CD4-positive, CD25-positive, alpha-beta regulatory T cell (primary cell): ENCODE data around the gene RHOT2. TPM values are rescaled to one million over a fixed set of nuclear protein-coding genes. Genes with fewer than 3 reads are reported as not detected.

Experiments
- ATAC-seq, 2 donors: fragments of 150-1000 bp; cut with Tn5 transposase; one replicate each; pipeline ENCODE4 v1.10.0; 2021; ENCODE audit warnings: low read depth in 2 of 2, moderate number of reproducible peaks in 2 of 2, moderate library complexity in 1 of 2
- DNase-seq, 3 donors: peaks; one replicate each; pipeline versions ENCODE4 v3.0.0 to v3.0.0-alpha.2; 2012 to 2022; ENCODE audit warnings: mixed read lengths in 1 of 3
- H3K27ac ChIP-seq: one replicate; pipeline ENCODE4 v1.7.0; 2013; ENCODE audit warnings: mild to moderate bottlenecking, low read length; ENCODE audit not compliant: insufficient read depth, poor library complexity, severe bottlenecking
- H3K27me3 ChIP-seq: one replicate; pipeline ENCODE4 v1.7.0; 2013; ENCODE audit warnings: low read length; ENCODE audit not compliant: control insufficient read depth, insufficient read depth
- H3K36me3 ChIP-seq: one replicate; pipeline ENCODE4 v1.7.0; 2013; ENCODE audit warnings: mild to moderate bottlenecking, low read length, moderate library complexity; ENCODE audit not compliant: control insufficient read depth, insufficient read depth
- H3K4me1 ChIP-seq: 2 replicates; pipeline ENCODE4 v1.7.0; 2013; ENCODE audit warnings: mild to moderate bottlenecking, low read length; ENCODE audit not compliant: insufficient read depth, control insufficient read depth, poor library complexity, severe bottlenecking
- H3K4me3 ChIP-seq: one replicate; pipeline ENCODE4 v1.7.0; 2013; ENCODE audit warnings: low read depth, mild to moderate bottlenecking, low read length, moderate library complexity
- H3K9me3 ChIP-seq, 2 experiments: 1 replicate in 1 of 2; 2 replicates in 1 of 2; pipeline ENCODE4 v1.7.0; 2013; ENCODE audit warnings: low read length in 2 of 2, mild to moderate bottlenecking in 1 of 2, moderate library complexity in 1 of 2; ENCODE audit not compliant: control insufficient read depth in 2 of 2
- H3K27ac Mint-ChIP-seq, 3 donors: one replicate each; pipeline ENCODE4 v1.8.0; 2020 to 2022; ENCODE audit warnings: mild to moderate bottlenecking in 3 of 3, mixed read lengths in 3 of 3, moderate library complexity in 2 of 3
- H3K27me3 Mint-ChIP-seq: one replicate; pipeline ENCODE4 v1.8.0; 2022; ENCODE audit warnings: mild to moderate bottlenecking, mixed read lengths
- H3K36me3 Mint-ChIP-seq: one replicate; pipeline ENCODE4 v1.8.0; 2020; ENCODE audit warnings: mixed read lengths
- H3K4me1 Mint-ChIP-seq, 4 donors: one replicate each; pipeline ENCODE4 v1.8.0; 2020 to 2022; ENCODE audit warnings: mixed read lengths in 4 of 4, mild to moderate bottlenecking in 1 of 4
- H3K4me3 Mint-ChIP-seq, 4 donors: one replicate each; pipeline ENCODE4 v1.8.0; 2020 to 2022; ENCODE audit warnings: mild to moderate bottlenecking in 4 of 4, mixed read lengths in 4 of 4, moderate library complexity in 3 of 4
- H3K9me3 Mint-ChIP-seq, 7 donors: one replicate each; pipeline ENCODE4 v1.8.0; 2020 to 2022; ENCODE audit warnings: mixed read lengths in 7 of 7, mild to moderate bottlenecking in 3 of 7, moderate library complexity in 2 of 7
- polyA plus RNA-seq, 4 donors: library from polyadenylated mRNA; unstranded; fragments of 300-500 nt; fragmentation: Illumina TruSeq; gene quantifications; one replicate each; pipeline ENCODE4 v1.2.3, GENCODE V29; 2021
- total RNA-seq: library from RNA; stranded (reverse); gene quantifications from one replicate; pipeline ENCODE4 v1.2.3, GENCODE V29; 2022

Gene RHOT2
- total and polyA plus RNA-seq, 5 donors from 2014 or later, result 34.3 to 212 (median 41.8) TPM

DNA sequence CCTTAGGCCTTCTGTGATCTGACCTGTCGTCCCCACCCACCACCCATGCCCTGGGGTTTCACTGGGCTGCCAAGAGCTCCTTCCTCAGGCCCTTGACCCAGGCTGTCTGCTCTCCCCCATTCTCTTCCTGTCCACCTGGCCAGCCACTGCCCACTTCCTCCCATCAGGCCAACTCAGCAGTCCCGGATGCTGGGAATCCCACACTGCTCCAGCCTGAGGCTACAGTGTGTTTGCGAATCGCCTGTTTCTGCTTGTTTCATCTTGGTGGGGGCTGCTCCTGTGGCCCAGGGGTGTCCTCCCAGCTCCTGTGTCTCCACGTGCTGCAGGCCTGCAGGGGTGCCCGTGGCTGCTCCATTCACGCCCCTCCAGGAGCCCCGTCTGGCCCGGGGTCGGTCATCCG is 46.1 kb downstream of the RHOT2 start:
- Histone ChIP-seq H3K27me3 (no peaks in the 10 kb centered on the region), H3K9me3 (no peaks in the 10 kb centered on the region), H3K4me1 (peaks cover 19% of the 10 kb centered on the region), H3K27ac (no peak overlapping the region), H3K36me3 (no peaks in the 10 kb centered on the region), H3K4me3 (no peak overlapping the region)
- no peak overlapping the region for H3K27ac Mint-ChIP-seq
- H3K27me3 Mint-ChIP-seq, result peaks cover 20% of the 10 kb centered on the region
- no peaks in the 10 kb centered on the region for H3K9me3 Mint-ChIP-seq
- peaks cover 0 to 19% (median 5%) of the 10 kb centered on the region in 4 donors for H3K4me1 Mint-ChIP-seq
- H3K4me3 Mint-ChIP-seq, result peak overlapping the region in 2 of 4 donors; percentile 63 to 77
- DNase-seq (no peak), ATAC-seq (no peak)
- H3K36me3 Mint-ChIP-seq, result no peaks in the 10 kb centered on the region

DNA sequence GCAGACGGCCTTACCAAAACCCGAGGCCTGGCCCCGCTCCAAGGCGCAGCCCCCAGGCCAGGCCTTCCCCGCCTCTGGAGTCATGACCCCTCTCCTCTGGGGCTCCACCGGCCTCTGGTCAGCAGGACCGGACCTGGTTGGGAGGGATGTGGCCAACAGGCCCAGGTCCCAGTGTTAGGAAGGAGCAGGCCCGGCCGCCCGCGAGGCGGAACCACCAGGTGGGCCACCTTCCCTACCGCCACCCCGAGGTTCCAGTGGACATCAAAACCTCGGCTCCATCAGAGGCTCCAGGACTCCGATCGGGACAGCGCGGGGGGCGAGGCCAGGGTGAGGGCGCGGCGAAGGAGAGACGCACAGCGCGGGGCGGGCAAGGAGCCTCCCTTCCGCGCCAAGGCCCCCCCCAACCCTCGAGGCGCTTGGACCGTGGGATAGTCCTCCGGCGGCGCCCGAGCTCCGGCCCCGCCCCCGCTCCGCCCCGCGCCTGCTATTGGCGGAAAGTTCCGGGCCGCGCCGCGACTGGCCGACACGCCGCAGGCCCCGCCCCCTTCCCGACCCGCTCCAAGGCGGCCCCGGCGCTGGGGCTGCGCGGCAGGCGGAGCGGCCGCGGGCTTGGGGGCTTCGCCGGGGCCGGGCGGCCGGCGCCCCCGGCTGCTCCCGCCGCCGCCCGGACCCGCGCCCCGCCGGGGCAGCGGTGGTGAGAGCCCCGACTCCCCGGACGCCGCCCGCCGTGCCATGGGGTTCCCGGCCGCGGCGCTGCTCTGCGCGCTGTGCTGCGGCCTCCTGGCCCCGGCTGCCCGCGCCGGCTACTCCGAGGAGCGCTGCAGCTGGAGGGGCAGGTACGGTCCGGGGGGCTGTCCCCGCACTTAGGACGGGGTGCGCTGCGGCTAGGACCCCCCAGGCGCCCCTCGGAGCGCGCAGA is 46.9 kb downstream of the RHOT2 start, which contains the start of gene METRN:
METRN (plus strand) TSS at position 561 of the 919 bp plus-strand sequence; CDS start at position 733, 172 bp downstream.
- no peaks in the 10 kb centered on the region for H3K9me3 ChIP-seq
- H3K4me1 ChIP-seq, result peaks cover 26% of the 10 kb centered on the region
- peaks cover 0 to 27% (median 10%) of the 10 kb centered on the region in 4 donors for H3K4me1 Mint-ChIP-seq
- ATAC-seq (peak; percentile 88 to 89), DNase-seq (peak; percentile 81 to 88 (median 85))
- H3K27me3 ChIP-seq, result no peaks in the 10 kb centered on the region
- no peaks in the 10 kb centered on the region for H3K36me3 ChIP-seq
- peaks cover 17% of the 10 kb centered on the region for H3K27me3 Mint-ChIP-seq
- no peak within 1 kb of the TSS for H3K27ac Mint-ChIP-seq
- H3K27ac ChIP-seq, result no peak within 1 kb of the TSS
- H3K36me3 Mint-ChIP-seq, result no peaks in the 10 kb centered on the region
- H3K4me3 Mint-ChIP-seq, result peak within 1 kb of the TSS; percentile 61 to 81 (median 78)
- no peaks in the 10 kb centered on the region for H3K9me3 Mint-ChIP-seq
- H3K4me3 ChIP-seq, result no peak within 1 kb of the TSS

DNA sequence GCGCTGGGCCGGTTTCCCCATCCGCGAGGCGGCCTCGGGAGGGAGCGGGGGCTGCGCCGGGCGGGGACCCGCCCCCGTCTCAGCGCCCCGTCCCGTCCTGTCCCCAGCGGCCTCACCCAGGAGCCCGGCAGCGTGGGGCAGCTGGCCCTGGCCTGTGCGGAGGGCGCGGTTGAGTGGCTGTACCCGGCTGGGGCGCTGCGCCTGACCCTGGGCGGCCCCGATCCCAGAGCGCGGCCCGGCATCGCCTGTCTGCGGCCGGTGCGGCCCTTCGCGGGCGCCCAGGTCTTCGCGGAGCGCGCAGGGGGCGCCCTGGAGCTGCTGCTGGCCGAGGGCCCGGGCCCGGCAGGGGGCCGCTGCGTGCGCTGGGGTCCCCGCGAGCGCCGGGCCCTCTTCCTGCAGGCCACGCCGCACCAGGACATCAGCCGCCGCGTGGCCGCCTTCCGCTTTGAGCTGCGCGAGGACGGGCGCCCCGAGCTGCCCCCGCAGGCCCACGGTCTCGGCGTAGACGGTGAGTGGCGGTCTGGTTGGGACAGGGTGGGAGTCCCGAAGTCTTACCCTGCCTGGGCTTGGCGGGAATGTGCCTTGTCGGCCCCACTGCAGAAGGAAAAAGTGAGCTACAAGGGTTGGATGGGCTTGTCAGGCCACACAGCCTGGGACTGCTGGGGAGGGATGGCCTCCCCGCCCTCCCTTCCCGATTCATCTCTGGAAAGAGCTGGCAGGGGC is 47.7 kb downstream of the RHOT2 start:
- H3K9me3 Mint-ChIP-seq, result no peaks in the 10 kb centered on the region
- H3K27me3 Mint-ChIP-seq, result peaks cover 14% of the 10 kb centered on the region
- DNase-seq (no peak), ATAC-seq (peak; percentile 3 to 4)
- H3K4me1 Mint-ChIP-seq, result peaks cover 0 to 34% (median 12%) of the 10 kb centered on the region in 4 donors
- Histone ChIP-seq H3K4me3 (no peak overlapping the region), H3K9me3 (no peaks in the 10 kb centered on the region), H3K36me3 (no peaks in the 10 kb centered on the region), H3K27ac (no peak overlapping the region), H3K4me1 (peaks cover 34% of the 10 kb centered on the region), H3K27me3 (no peaks in the 10 kb centered on the region)
- no peaks in the 10 kb centered on the region for H3K36me3 Mint-ChIP-seq
- peak overlapping the region; percentile 61 to 81 (median 78) for H3K4me3 Mint-ChIP-seq
- H3K27ac Mint-ChIP-seq, result no peak overlapping the region

DNA sequence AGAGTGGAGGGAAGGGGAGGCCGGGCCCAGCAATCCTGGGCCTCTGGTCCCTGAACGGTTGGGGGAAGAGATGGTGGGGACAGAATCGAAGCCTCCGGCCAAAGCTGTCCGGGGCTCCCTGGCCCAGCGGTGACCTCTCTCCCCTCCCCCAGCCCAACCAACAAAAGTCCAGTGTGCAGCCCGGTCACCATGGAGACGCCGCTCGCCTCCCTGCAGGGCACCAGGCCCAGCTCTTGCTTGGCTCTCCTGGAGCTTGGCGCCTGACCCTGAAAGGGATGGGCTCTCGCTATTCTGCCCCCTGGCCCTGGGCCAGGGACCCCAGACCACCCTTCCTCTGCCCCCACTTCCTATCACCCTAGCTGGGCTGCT is 48.3 kb downstream of the RHOT2 start:
- Mint-ChIP-seq H3K27me3 (peaks cover 12% of the 10 kb centered on the region), H3K27ac (no peak overlapping the region), H3K4me3 (peak overlapping the region; percentile 61 to 81 (median 78)), H3K36me3 (no peaks in the 10 kb centered on the region), H3K4me1 (peaks cover 0 to 34% (median 12%) of the 10 kb centered on the region in 4 donors), H3K9me3 (no peaks in the 10 kb centered on the region)
- ATAC-seq, result no peak
- Histone ChIP-seq H3K4me1 (peaks cover 37% of the 10 kb centered on the region), H3K9me3 (no peaks in the 10 kb centered on the region), H3K4me3 (no peak overlapping the region), H3K27ac (no peak overlapping the region), H3K36me3 (no peaks in the 10 kb centered on the region), H3K27me3 (no peaks in the 10 kb centered on the region)
- no peak for DNase-seq

DNA sequence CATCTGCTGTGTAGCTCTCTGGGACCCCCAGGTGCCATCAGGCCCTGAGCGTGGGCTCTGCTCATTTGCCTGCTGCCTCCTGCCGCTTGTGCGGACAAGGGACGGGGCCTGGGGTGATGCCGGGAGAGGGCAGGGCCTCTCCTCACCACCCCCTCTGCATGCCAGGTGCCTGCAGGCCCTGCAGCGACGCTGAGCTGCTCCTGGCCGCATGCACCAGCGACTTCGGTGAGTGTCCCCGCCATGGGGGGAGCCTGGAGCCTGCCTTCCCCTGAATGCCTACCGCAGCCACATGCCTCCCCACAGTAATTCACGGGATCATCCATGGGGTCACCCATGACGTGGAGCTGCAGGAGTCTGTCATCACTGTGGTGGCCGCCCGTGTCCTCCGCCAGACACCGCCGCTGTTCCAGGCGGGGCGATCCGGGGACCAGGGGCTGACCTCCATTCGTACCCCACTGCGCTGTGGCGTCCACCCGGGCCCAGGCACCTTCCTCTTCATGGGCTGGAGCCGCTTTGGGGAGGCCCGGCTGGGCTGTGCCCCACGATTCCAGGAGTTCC is 48.9 kb downstream of the RHOT2 start:
- Mint-ChIP-seq H3K27me3 (peaks cover 8% of the 10 kb centered on the region), H3K4me3 (peak overlapping the region in 3 of 4 donors; percentile 61 to 81 (median 75)), H3K27ac (no peak overlapping the region), H3K36me3 (no peaks in the 10 kb centered on the region), H3K9me3 (no peaks in the 10 kb centered on the region), H3K4me1 (peaks cover 0 to 34% (median 12%) of the 10 kb centered on the region in 4 donors)
- Histone ChIP-seq H3K4me1 (peaks cover 44% of the 10 kb centered on the region), H3K4me3 (no peak overlapping the region), H3K9me3 (no peaks in the 10 kb centered on the region), H3K27ac (no peak overlapping the region), H3K27me3 (no peaks in the 10 kb centered on the region), H3K36me3 (no peaks in the 10 kb centered on the region)
- DNase-seq, result no peak
- ATAC-seq, result no peak

DNA sequence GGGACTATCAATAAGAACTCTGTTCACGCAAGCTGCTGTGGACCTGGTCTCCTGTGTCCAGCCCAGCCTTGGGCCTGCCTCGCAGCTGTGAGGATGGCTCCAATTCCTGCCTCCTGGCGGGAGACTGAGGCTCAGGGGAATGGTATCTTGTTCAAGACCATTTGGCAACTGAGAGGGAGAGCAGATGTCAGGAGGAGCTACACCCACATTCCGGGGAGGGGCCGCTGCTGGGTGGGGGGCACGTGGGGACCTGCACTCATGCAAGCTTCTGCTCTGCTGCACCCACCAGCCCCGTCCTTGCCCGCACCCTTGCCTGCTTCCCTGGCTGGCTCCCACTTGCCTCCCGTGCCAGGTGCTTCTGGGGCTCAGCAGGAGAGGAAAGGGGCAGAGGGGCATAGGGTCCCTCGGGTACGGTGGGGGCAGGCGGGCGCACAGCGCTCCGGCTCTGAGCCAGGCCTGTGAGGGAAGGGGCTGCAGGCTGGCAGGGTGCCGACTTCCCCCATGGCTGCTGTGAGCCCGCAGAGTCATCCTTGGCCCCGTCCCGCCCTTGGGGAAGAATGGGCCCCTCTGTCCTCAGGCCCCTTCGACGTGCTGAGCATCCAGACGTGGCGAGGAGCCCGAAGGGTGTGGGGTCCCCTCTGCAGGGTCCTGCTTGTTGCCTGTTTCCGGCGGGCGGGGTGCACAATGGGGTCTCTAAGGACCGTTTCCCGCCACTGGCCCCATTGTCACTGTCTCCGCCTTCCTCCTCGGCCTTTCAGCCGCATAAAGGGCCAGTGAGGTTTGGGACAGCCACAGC is 49.7 kb downstream of the RHOT2 start:
- Mint-ChIP-seq H3K27ac (no peak overlapping the region), H3K27me3 (peaks cover 8% of the 10 kb centered on the region), H3K9me3 (no peaks in the 10 kb centered on the region), H3K36me3 (no peaks in the 10 kb centered on the region), H3K4me1 (peaks cover 0 to 42% (median 12%) of the 10 kb centered on the region in 4 donors), H3K4me3 (no peak overlapping the region)
- H3K27me3 ChIP-seq, result no peaks in the 10 kb centered on the region
- H3K4me3 ChIP-seq, result no peak overlapping the region
- no peaks in the 10 kb centered on the region for H3K9me3 ChIP-seq
- H3K27ac ChIP-seq, result no peak overlapping the region
- peaks cover 51% of the 10 kb centered on the region for H3K4me1 ChIP-seq
- no peaks in the 10 kb centered on the region for H3K36me3 ChIP-seq
- ATAC-seq, result no peak
- no peak for DNase-seq

DNA sequence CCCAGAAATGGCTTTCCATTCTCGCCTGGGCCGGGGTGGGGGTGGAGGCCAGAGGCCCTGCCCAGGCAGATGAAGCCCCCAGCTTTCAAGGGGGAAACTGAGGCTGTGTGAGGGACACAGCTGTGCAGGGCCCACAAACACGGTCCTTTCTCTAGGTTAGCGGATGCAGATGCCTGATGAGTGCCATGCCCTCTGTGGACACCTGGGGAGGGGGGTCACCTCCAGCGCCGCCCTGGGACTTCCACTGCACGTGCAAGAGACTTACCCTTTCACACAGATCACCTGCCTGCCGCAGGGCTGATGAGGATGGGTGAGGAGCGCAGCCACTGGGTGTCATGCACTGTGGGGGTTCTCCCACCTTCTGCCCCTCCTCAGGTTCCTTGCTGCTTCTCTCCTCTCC is 50.5 kb downstream of the RHOT2 start:
- DNase-seq (no peak), ATAC-seq (no peak)
- no peaks in the 10 kb centered on the region for H3K9me3 ChIP-seq
- no peaks in the 10 kb centered on the region for H3K36me3 ChIP-seq
- Mint-ChIP-seq H3K36me3 (no peaks in the 10 kb centered on the region), H3K4me1 (peaks cover 0 to 46% (median 10%) of the 10 kb centered on the region in 4 donors), H3K9me3 (no peaks in the 10 kb centered on the region), H3K4me3 (peak overlapping the region in 3 of 4 donors; percentile 90 to 93 (median 91)), H3K27ac (no peak overlapping the region), H3K27me3 (peaks cover 8% of the 10 kb centered on the region)
- H3K4me3 ChIP-seq, result no peak overlapping the region
- H3K27me3 ChIP-seq, result no peaks in the 10 kb centered on the region
- H3K4me1 ChIP-seq, result peaks cover 56% of the 10 kb centered on the region
- no peak overlapping the region for H3K27ac ChIP-seq
